KBM-7 (cell line): ENCODE results near the gene PRKN.
"Not testable (repeated sequence)": the region's sequence is repeated elsewhere in the genome, so short reads cannot be mapped to it uniquely, and the experiment has no call there.

Source experiments
- DNase-seq: peaks from one replicate; pipeline ENCODE4 v3.0.0-alpha.2; 2015
- in situ Hi-C: fragments of 300-500 bp; cut with MboI; formaldehyde crosslinking; loops from 2 replicates; pipeline ENCODE4 v1.14.3; 2020; ENCODE audit warnings: low sequenced_read_pairs, low pct_unique_long_range_greater_than_20kb, mixed read lengths

Gene PRKN

DNA sequence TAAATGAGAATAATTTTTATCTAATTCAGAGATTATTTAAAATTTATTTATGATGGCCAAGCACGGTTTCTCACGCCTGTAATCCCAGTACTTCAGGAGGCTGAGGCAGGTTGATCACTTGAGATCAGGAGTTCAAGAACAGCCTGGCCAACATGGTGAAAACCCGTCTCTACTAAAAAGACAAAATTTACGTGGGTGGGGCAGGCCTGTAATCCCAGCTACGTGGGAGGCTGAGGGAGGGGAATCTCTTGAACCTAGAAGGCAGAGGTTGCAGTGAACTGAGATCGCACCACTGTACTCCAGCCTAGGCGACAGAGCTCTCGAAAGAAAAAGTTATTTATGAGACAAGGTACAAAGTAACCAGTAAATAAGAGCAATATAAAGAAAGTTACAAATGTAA lies 1394.2 kb downstream of the PRKN start:
- in situ Hi-C loops: no loop called here
- DNase-seq: no peak

DNA sequence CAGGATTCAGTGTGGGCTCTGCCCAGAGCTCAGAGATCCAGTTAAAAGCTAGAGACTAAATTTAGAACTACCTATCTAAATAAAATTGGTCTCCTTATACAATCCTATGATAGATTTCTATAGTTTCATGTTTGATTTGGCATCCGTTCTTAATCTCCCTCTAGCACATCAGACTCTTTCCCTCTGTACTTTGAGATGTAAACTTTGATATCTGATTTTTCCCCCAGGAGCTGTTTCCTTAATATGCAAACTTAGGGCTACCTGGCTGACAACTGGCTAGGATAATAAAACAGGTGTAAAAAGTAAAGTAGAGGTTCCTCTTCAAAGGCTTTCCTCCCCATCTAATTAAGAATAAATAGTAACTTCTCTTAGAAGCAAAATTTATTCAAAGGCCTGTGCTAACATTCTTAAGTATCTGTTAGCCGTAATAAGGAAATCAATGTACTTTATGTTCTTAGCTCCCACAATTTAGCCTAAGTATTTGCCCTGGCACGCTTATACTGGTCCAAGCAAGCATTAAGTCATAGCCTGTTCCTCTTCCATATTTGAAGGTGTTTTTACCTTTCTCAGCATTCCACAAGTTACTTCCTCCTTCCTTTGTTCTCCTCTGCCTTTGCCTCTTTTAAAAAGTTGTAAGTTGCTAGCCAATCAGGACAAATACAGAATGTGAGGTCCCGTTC lies 1396.0 kb downstream of the PRKN start:
- in situ Hi-C loops, DNase-seq: not testable (repeated sequence)

DNA sequence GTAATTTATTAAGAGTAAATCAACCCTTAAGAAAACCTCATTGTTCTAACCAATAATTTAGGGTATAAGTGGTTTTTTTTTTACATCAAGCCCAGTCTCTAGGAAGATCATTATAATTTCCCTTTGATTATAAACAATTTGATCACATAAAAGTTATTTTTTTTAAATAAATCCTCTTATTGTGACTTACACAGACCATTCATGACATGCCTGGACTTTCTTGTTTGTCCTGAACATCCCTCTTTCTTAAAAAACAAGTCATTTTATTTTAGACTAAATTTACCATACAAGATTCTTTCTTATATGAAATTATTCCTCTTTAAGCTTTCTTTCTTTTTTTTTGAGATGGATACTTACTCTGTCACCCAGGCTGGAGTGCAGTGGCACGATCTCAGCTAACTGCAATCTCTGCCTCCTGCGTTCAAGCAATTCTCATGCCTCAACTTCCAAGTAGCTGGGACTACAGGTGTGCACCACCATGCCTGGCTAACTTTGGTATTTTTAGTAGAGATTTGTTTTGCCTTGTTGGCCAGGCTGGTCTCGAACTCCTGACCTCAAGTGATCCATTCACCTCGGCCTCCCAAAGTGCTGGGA lies 1400.1 kb downstream of the PRKN start:
- DNase-seq: no peak
- in situ Hi-C loops: no loop called here

DNA sequence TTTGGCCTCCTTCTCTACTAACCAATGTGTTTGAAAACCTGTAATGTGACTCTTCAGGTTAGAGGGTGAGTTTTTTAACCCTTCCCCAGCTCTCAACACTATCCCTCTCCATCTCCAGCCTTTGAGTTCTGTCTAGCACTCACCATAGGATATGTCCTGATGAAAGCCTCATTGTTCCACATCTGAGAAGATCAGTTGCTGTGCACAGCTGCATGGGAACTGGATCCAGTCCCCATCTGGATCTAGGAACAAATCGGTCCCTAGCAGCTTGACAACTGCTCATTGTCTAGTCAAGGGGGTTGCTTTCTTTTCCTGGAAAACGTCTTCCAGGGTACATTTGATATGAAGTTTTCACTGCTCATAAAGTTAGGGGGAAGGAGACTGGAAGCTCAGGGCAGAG lies 1408.3 kb downstream of the PRKN start:
- in situ Hi-C loops: no loop called here
- DNase-seq: no peak

DNA sequence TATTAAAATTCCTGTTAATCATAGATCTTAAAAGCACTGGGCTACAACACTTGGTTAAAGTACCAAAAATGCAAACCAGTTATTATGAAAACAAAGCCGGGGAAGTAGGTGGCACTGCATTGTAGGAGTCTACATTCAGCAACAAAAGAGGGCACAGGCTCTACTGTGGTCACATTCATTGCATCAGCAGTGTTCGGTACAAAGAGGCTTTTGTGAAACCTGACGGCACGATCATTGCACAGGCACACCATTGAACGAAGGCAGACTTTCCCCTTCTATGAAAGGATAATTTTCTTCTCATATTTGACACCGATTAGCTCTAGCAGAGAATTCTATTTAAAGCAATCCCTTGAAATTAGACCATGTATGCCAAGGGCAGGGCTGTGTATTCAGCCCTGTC lies 1409.1 kb downstream of the PRKN start:
- in situ Hi-C loops: no loop called here
- no peak for DNase-seq

DNA sequence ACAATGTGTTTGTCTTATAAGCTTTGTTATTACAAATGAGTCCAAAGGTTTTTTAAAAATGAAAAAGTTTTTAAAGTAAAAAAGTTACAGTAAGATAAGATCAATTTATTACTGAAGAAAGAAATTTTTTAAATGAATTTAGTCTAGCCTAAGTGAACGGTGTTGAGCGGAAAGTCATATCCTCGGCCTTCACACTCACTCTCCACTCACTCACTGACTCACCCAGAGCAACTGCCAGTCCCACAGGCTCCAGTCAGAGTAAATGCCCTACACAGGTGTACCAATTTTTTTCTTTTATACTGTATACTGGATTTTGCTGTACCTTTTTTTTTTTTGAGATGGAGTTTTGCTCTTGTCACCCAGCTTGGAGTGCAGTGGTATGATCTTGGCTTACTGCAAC lies 1411.0 kb downstream of the PRKN start:
- in situ Hi-C loops: no loop called here
- DNase-seq: no peak

DNA sequence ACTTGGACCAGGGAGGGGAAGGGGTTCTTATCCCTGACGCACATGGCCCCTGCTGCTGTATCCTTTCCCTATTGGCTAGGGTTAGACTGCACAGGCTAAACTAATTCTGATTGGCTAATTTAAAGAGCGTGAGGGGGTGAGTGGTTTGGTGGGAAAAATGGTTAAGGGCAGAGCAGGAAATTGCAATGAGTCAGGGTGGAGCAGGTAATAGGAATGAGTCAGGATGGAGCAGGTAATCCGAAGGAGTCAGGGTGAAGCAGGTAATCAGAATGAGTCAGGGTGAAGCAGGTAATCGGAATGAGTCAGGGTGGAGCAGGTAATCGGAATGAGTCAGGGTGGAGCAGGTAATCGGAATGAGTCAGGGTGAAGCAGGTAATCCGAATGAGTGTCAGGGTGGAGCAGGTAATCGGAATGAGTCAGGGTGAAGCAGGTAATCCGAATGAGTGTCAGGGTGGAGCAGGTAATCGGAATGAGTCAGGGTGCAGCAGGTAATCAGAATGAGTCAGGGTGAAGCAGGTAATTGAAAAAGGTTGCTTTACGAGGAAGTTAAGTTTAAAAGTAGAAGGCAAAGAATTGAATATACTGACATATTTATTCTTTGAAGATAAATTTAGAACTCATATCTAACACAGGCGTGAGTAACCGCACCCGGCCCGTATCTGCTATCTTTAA lies 1412.2 kb downstream of the PRKN start:
- in situ Hi-C loops, DNase-seq: not testable (repeated sequence)

DNA sequence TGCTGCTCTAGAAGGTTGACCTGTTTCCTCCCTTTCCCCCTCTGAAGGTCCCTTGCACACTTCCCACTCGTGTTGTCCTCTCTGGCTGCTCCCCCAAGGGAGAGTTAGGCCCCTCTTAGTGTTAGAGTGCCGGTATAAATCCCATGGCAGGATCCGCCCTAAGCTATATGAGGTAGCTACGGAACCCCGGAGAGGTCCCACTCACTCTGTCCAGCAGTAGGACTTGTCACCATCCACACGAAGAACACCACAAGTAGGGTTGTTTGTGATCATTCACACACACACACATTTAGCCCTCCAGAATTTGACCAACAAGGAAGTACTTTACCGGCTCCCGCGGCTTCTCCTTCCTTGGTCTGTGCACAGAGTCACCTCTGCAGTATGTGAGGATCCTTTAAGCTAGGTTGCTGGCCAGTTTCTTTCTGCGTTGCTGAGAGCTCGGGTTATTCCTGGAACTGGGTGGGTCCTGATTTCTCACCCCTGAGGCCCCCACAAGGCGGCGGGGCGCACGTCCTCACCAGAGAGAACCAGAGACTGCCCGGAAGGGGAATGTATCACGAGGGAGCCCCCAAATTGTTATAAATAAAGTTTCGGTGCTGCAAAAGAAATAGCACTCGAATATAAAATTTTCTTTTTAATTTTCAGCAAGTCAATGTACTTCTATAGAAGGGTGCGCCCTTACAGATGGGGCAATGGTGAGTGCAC lies 1412.9 kb downstream of the PRKN start:
- in situ Hi-C loops, DNase-seq: not testable (repeated sequence)

DNA sequence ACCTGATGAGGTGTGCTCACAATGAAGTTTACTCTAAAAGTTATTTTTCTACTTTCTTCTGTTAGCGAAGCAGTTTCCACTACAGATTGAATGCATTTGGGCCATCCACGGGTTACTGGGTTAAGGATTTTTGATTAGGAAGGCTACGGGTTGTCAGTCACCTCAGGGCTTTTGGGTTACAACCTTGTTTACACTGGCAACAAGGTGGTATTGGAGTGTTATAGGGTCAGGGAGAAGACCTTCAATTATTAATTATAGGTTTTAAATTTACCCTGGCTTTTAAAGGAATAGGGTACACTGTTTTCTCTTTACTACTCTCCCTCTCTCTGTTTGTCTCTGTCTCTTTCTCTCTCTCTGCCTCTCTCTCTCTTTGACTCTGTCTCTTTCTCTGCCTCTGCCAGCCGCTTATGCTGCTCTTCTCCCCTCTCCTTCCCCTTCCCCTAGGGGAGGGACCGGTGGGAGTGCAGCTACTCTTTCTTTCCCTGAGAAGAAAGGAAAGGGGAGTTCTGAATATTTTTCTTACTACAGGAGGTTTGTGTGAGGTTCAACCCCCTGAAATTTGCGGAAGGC lies 1413.5 kb downstream of the PRKN start:
- in situ Hi-C loops: no loop called here
- DNase-seq: no peak

DNA sequence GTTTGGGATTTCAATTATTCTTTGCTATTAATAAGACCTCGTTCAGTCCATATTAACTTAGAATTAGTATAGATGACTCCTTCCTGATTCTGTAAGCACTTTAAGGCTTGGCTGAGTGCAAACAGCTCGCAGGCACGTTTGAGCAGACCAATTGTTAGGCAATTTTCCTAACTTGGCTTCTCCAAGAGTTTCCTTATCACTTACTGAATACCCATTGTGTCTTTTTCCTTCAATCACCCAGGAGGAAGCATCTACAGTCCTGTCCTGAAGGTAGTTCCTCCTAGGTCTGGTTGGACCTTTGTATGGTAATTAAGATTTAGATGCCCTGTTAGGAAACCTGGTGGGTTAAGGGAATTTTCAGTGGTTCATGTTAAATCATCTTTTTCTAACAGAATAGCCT lies 1414.1 kb downstream of the PRKN start:
- in situ Hi-C loops, DNase-seq: not testable (repeated sequence)

DNA sequence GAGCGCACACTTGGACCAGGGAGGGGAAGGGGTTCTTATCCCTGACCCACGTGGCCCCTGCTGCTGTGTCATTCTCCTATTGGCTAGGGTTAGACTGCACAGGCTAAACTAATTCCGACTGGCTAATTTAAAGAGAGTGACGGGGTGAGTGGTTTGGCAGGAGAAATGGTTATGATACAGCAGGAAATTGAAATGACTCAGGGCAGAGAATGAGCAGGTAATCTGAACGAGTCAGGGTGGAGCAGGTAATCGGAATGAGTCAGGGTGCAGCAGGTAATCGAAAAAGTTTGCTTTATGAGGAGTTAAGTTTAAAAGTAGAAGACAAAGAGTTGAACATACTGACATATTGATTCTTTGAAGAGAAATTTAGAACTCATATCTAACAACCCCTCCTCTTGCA lies 1417.8 kb downstream of the PRKN start:
- in situ Hi-C loops, DNase-seq: not testable (repeated sequence)

DNA sequence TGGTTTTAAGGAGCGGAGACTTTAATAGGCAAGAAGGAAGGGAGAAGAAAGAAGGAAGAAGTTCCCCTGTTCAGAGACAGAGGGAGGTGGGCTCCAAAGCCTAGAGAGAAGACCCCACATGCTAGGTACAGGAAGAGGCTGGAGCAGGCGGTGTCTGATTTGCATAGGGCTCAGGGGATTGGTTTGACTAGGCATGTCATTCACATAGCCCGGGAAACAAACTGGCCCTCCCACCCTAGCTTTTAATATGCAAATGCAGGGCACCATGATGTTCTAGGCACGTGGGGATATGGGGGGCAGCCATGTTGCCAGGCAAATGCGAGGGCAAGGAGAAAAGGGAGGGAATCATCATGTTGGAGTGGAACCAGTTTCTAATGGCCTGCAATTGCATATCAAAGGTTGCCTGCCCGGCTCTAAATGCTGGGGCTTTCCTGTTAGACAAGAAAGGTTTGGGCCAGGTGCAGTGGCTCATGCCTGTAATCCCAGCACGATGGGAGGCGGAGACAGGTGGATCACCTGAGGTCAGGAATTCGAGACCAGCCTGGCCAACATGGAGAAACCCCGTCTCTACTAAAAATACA lies 1419.4 kb downstream of the PRKN start:
- in situ Hi-C loops: no loop called here
- DNase-seq: no peak

DNA sequence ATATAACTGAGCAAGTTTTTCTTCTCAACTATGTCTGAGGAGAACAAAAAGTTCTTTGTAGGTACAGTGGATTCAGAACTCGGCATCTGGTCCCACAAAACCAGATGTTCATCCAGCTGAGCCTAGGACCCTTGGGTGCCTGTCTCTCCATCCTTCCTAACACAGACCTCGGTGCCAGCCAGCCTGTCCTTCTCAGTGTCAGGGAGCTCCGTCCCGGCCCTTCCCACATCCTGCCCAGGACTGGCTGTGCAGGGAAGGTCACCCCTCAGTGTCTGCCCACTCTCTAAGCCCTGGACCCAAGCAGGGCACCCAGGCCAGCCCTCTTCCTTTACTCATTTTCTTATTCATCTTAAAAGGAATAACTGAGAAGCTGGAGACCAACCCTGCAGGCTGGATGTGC lies 1421.7 kb downstream of the PRKN start:
- in situ Hi-C loops: no loop called here
- DNase-seq: no peak

DNA sequence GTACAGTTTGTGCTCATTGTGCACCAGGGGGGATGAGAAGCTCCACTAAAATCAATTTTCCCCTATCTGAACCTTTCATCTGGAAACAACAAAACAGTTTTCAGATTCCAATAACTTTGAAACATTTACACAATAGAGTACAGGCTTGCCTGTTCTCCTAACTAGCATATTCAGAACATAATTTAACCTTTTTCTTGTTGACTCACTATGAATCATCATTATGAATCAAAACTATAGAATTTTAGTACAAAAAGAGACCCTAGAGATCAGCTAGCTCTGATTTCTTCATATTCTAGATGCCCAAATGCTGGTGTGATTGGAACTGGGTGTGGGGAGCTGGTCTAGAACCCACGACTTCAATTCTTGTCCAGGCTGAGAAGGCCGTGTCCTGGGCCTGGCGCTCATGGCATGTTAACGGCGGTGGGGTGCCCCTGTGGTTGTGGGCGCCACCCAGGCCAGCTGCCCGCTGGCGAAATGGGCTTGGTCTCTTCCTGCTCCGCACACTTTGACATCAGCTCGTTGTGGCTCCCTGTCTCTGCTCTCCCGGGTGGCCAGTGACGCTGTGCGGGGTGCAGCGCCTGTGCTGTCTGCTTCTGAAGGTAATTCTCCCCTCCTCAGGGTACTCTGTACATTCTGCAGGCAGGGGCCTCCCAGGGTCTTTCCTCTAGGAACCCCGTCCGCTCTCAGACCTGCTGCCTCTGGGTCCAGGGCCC lies 1423.8 kb downstream of the PRKN start:
- in situ Hi-C loops: no loop called here
- DNase-seq: no peak

DNA sequence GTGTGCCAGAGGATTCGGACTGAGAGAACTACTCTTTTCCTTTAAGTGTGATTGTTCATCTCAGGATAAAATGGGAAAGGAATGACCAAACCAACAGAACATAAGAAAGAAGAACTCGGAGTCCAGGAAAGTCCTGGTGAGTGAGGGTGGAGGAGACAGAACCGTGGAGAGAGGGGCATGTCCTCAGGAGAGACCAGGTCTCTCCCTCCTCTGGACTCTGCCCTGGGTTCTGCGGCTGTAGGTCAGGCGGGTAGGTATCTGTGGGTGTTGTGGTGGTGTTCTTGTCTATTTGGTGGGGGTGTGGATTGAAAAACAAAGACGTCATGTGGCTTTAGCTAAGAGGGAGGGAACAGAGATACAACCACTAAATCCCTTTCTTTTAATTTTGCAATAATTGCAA lies 1424.6 kb downstream of the PRKN start:
- no peak for DNase-seq
- in situ Hi-C loops: no loop called here

DNA sequence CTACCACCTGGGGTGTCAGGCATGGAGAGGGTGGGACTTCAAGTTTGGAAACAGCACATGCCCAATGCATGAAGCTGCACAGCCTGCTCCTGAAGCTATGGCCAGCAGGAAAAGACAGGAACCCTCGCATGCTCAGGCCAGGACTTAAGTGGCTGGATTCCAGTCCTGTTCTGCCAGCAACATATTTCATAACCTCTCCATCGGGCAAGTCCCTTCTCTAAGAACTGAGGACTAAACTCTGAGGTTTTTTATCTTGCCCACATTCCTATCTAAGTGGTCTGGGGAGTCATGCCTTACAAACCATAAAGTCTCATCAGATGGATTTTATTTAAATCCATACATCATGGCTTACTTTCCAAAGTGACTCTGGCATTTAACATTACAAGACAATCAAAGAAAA lies 1426.2 kb downstream of the PRKN start:
- in situ Hi-C loops: no loop called here
- no peak for DNase-seq

DNA sequence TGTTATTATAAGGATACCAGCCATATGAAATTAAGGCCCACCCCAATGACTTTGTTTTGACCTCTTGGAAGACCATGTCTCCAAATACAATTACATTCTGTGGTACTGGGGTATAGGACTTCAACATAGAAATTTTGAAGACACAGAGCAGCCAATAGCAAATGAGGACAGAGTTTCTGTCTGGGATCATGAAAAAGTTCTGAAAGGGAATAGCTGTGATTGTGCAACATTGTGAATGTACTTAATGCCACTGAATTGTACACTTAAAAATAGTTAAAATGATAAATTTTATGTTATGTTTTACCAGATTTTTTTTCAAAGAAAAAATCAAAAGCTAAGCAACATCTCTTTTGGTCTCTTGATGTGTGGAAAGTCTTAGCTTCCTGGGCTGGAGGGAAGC lies 1426.7 kb downstream of the PRKN start:
- in situ Hi-C loops: no loop called here
- no peak for DNase-seq

DNA sequence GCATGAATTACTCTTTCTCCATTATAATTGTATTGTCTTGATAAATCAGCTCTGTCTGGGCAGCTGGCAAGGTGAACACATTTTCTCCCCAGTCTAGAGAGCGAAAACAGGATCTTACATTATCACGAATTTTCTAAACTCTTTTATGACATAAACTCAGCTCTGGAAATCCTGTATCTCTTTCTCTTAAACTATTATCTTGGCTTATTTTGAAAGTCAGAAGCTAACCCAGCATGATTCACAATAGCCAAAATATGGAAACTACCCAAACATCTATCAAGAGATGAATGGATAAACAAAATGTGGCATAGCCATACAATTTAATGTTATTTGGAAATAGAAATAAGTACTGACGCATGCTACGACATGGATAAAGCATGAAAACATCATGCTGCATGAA lies 1427.8 kb downstream of the PRKN start:
- no peak for DNase-seq
- in situ Hi-C loops: no loop called here
